Panc1 (cell line): ENCODE data around the gene LIME1.

Experiments
- CTCF ChIP-seq: fragments of 450-650 bp; IDR thresholded peaks from 2 replicates; pipeline ENCODE4 v1.5.1; 2017; ENCODE audit warnings: mild to moderate bottlenecking
- SIN3A ChIP-seq: IDR thresholded peaks from 2 replicates; pipeline ENCODE4 v1.6.1; 2012; ENCODE audit warnings: low read depth, mild to moderate bottlenecking, low read length, moderate library complexity, borderline replicate concordance; ENCODE audit not compliant: insufficient read depth
- TCF7L2 ChIP-seq: IDR thresholded peaks from 2 replicates; pipeline ENCODE4 v1.6.1; 2011; ENCODE audit warnings: mild to moderate bottlenecking, low read depth, low read length, inconsistent platforms

- no peak for TF ChIP-seq SIN3A
- TF ChIP-seq CTCF = no peak
- no peak for TF ChIP-seq TCF7L2
Observed at GRCh38 chr20:63745424-63745805, 9.0 kb downstream of the LIME1 start.
